Fibroblast of lung (primary cell): ENCODE data around the gene TAF11L2. TPM values are rescaled to one million over a fixed set of nuclear protein-coding genes. Genes with fewer than 3 reads are reported as not detected.

Experiments used
- DNase-seq, 2 donors: peaks; one replicate each; pipeline versions ENCODE4 v3.0.0 to v3.0.0-alpha.2; 2010; ENCODE audit warnings: low read depth in 2 of 2
- H2AFZ ChIP-seq: 2 replicates; pipeline ENCODE4 v1.5.1; 2012; ENCODE audit warnings: low read length, control low read depth, inconsistent platforms
- H3K27ac ChIP-seq: 2 replicates; pipeline ENCODE4 v1.5.1; 2011; ENCODE audit warnings: low read length, control low read depth; ENCODE audit not compliant: insufficient read depth
- H3K27me3 ChIP-seq: 2 replicates; pipeline ENCODE4 v1.5.1; 2011; ENCODE audit warnings: mild to moderate bottlenecking, low read length; ENCODE audit not compliant: control insufficient read depth, insufficient read depth
- H3K36me3 ChIP-seq: 2 replicates; pipeline ENCODE4 v1.5.1; 2011; ENCODE audit warnings: low read length; ENCODE audit not compliant: control insufficient read depth, insufficient read depth
- H3K4me1 ChIP-seq: 2 replicates; pipeline ENCODE4 v1.5.1; 2011; ENCODE audit warnings: low read length; ENCODE audit not compliant: control insufficient read depth, insufficient read depth; ENCODE audit errors: extremely low read depth
- H3K4me2 ChIP-seq: 2 replicates; pipeline ENCODE4 v1.5.1; 2011; ENCODE audit warnings: low read length, control low read depth; ENCODE audit not compliant: insufficient read depth; ENCODE audit errors: extremely low read depth
- H3K4me3 ChIP-seq, 4 experiments: fragments of 200-600 bp in 1 of 4; sonication (generic) in 1 of 4; replicated peaks in 1 of 4; 2 replicates each; pipeline ENCODE4 v1.5.1; 2011 to 2016; ENCODE audit warnings: low read length in 4 of 4, low read depth in 3 of 4, mild to moderate bottlenecking in 3 of 4, control low read depth in 2 of 4, inconsistent platforms in 1 of 4, mixed read lengths in 1 of 4; ENCODE audit not compliant: insufficient read depth in 1 of 4; ENCODE audit errors: control extremely low read depth in 1 of 4
- H3K79me2 ChIP-seq: 2 replicates; pipeline ENCODE4 v1.5.1; 2012; ENCODE audit warnings: mild to moderate bottlenecking, low read length, inconsistent platforms; ENCODE audit not compliant: control insufficient read depth, insufficient read depth
- H3K9ac ChIP-seq: 2 replicates; pipeline ENCODE4 v1.5.1; 2011; ENCODE audit warnings: mild to moderate bottlenecking, low read length, control low read depth; ENCODE audit not compliant: insufficient read depth
- H3K9me3 ChIP-seq: 2 replicates; pipeline ENCODE4 v1.5.1; 2012; ENCODE audit warnings: low read depth, low read length; ENCODE audit not compliant: control insufficient read depth, insufficient read depth
- H4K20me1 ChIP-seq: 2 replicates; pipeline ENCODE4 v1.5.1; 2011; ENCODE audit warnings: low read length; ENCODE audit not compliant: control insufficient read depth, insufficient read depth; ENCODE audit errors: extremely low read depth
- CTCF ChIP-seq, 2 donors: IDR thresholded peaks in 1 of 2; conservative IDR thresholded peaks in 1 of 2; 1 replicate in 1 of 2; 2 replicates in 1 of 2; pipeline ENCODE4 v1.5.1; 2011 to 2012; ENCODE audit warnings: low read length in 2 of 2, control low read depth in 1 of 2, inconsistent platforms in 1 of 2, low read depth in 1 of 2, mild to moderate bottlenecking in 1 of 2
- EZH2 ChIP-seq: IDR thresholded peaks from 2 replicates; pipeline ENCODE4 v1.5.1; 2012; ENCODE audit warnings: low read length, control low read depth, mild to moderate bottlenecking; ENCODE audit errors: missing control alignments
- polyA plus RNA-seq, 2 donors: library from polyadenylated mRNA; depleted of rRNA in 1 of 2; stranded (reverse) in 1 of 2; unstranded in 1 of 2; fragments of >200 nt; gene quantifications; 2 replicates each; pipeline ENCODE4 v1.2.1, GENCODE V29; 2011 to 2012; ENCODE audit warnings: missing spikeins in 1 of 2
- total RNA-seq: library from RNA; depleted of rRNA; stranded (reverse); fragments of >200 nt; gene quantifications from 2 replicates; pipeline ENCODE4 v1.2.1, GENCODE V29; 2014

The TAF11L2 gene
- total and polyA plus RNA-seq, 2 donors (not counting 1 experiment from before 2014, with no cell fraction given) = not detected

- H3K79me2 ChIP-seq = no peaks in the 10 kb centered on the region
- no peak for DNase-seq
- H2AFZ ChIP-seq = no peak overlapping the region
- H4K20me1 ChIP-seq = no peaks in the 10 kb centered on the region
- no peaks in the 10 kb centered on the region for H3K4me1 ChIP-seq
- no peaks in the 10 kb centered on the region for H3K27me3 ChIP-seq
- no peak overlapping the region for H3K4me2 ChIP-seq
- no peak overlapping the region for H3K4me3 ChIP-seq
- no peak overlapping the region for H3K9ac ChIP-seq
- H3K27ac ChIP-seq = no peak overlapping the region
- H3K9me3 ChIP-seq = no peaks in the 10 kb centered on the region
- TF ChIP-seq EZH2 (no peak), CTCF (conservative IDR thresholded peaks at IDR 0.05 in 1 of 2, IDR thresholded peaks at IDR 0.05 in 1 of 2; ENCODE audit: low read depth in 1 of 2, low read length in 2 of 2) (no peak)
- H3K36me3 ChIP-seq = no peaks in the 10 kb centered on the region
Observed at GRCh38 chr5:17455942-17456341, 42.1 kb upstream of the TAF11L2 start.

- no peak overlapping the region for H3K27ac ChIP-seq
- no peaks in the 10 kb centered on the region for H3K4me1 ChIP-seq
- DNase-seq = no peak
- no peak overlapping the region for H3K4me3 ChIP-seq
- no peaks in the 10 kb centered on the region for H3K27me3 ChIP-seq
- no peak overlapping the region for H3K4me2 ChIP-seq
- no peaks in the 10 kb centered on the region for H3K9me3 ChIP-seq
- no peak overlapping the region for H3K9ac ChIP-seq
- no peaks in the 10 kb centered on the region for H4K20me1 ChIP-seq
- TF ChIP-seq EZH2 (no peak), CTCF (conservative IDR thresholded peaks at IDR 0.05 in 1 of 2, IDR thresholded peaks at IDR 0.05 in 1 of 2; ENCODE audit: low read depth in 1 of 2, low read length in 2 of 2) (no peak)
- no peaks in the 10 kb centered on the region for H3K79me2 ChIP-seq
- no peak overlapping the region for H2AFZ ChIP-seq
- no peaks in the 10 kb centered on the region for H3K36me3 ChIP-seq
Observed at GRCh38 chr5:17461793-17462192, 36.2 kb upstream of the TAF11L2 start.

- Histone ChIP-seq H3K9me3 (no peaks in the 10 kb centered on the region), H4K20me1 (no peaks in the 10 kb centered on the region), H3K9ac (no peak overlapping the region), H3K4me2 (no peak overlapping the region), H3K36me3 (no peaks in the 10 kb centered on the region), H3K4me3 (no peak overlapping the region), H3K27ac (no peak overlapping the region), H3K4me1 (no peaks in the 10 kb centered on the region), H3K79me2 (no peaks in the 10 kb centered on the region), H3K27me3 (no peaks in the 10 kb centered on the region), H2AFZ (no peak overlapping the region)
- DNase-seq = no peak
- TF ChIP-seq EZH2 (no peak), CTCF (conservative IDR thresholded peaks at IDR 0.05 in 1 of 2, IDR thresholded peaks at IDR 0.05 in 1 of 2; ENCODE audit: low read depth in 1 of 2, low read length in 2 of 2) (no peak)
Observed at GRCh38 chr5:17463653-17464052, 34.4 kb upstream of the TAF11L2 start.
